Measurements from ENCODE around the gene KLRB1.
"Not testable (repeated sequence)": the region's sequence is repeated elsewhere in the genome, so short reads cannot be mapped to it uniquely, and the experiment has no call there.

Gene KLRB1

DNA sequence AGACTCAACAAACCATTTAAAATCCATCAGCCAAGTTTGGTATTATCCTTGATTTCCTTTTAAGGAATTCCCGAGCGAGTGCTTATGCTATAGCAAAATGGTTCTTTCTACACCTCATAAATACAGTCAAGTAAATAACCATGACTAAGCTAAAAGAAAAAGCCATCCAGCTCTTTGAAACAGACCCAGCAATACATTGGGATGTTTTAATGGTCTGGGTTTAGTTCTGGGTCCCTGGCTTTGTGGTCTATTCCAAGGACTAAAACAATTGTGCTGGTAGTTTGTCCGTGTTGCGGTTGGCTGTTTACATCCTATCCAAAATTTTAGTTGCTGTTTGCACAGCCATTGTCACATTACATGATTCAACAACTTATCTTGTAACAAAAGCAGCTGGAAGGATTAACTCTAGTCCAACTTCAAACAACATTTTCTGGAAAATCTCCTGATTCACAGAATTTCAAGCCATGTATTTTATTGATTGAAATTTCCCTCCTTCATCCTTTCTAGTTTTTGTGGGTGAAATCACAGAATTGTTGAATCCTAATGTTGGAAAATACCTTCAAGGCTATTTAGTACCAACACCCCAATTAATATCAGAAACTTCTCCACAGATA, 19.6 kb downstream of the KLRB1 start:
- no peak overlapping the region for H3K4me3 ChIP-seq (ENCODE audit: low read depth, low read length)
- TF ChIP-seq, protein P1, sequence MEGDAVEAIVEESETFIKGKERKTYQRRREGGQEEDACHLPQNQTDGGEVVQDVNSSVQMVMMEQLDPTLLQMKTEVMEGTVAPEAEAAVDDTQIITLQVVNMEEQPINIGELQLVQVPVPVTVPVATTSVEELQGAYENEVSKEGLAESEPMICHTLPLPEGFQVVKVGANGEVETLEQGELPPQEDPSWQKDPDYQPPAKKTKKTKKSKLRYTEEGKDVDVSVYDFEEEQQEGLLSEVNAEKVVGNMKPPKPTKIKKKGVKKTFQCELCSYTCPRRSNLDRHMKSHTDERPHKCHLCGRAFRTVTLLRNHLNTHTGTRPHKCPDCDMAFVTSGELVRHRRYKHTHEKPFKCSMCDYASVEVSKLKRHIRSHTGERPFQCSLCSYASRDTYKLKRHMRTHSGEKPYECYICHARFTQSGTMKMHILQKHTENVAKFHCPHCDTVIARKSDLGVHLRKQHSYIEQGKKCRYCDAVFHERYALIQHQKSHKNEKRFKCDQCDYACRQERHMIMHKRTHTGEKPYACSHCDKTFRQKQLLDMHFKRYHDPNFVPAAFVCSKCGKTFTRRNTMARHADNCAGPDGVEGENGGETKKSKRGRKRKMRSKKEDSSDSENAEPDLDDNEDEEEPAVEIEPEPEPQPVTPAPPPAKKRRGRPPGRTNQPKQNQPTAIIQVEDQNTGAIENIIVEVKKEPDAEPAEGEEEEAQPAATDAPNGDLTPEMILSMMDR (IDR thresholded peaks at IDR 0.05; ENCODE audit: low read depth, low read length, missing control alignments): no peak
- no peak for DNase-seq (ENCODE audit: low read depth)

DNA sequence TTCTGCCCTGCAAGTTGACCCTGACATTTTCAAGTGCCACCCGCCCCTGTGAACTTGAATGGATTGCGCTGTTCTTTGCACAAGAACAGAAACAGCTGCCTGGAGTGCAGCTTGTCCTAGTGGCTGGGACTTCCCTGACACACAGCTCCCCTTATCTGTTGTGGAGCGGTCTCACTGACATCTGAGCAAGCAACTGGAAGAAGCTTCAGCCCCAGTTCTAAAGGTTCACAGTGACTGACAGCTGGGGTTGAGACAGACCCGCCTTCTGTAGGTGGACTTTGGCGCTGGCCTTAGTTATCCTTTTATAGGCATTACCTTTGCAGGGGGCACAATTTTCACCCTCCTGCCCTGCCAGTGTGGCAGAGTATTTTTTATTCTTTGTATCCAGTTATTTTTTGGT, 30.0 kb downstream of the KLRB1 start:
- not testable (repeated sequence) for H3K4me3 ChIP-seq (ENCODE audit: low read depth, low read length); DNase-seq (ENCODE audit: low read depth)

DNA sequence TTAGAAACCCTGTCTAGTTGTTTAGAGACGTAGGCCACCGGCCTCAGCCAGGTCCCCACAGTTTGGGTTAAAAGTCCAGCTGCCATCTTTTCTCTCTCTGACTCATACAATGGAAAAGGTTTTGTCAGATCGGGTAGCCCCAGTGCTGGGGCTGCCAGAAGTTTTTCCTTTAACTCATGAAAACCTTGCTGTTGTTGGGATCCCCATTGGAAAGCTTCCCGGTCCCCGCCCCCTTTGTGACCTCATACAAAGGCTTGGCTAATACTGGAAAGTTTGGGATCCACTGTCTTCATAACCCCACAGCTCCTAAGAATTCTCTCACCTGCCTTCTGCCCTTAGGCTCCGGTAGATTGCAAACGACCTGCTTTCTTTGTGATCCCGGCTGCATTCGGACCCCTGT, 40.6 kb downstream of the KLRB1 start:
- not testable (repeated sequence) for DNase-seq (ENCODE audit: low read depth)

DNA sequence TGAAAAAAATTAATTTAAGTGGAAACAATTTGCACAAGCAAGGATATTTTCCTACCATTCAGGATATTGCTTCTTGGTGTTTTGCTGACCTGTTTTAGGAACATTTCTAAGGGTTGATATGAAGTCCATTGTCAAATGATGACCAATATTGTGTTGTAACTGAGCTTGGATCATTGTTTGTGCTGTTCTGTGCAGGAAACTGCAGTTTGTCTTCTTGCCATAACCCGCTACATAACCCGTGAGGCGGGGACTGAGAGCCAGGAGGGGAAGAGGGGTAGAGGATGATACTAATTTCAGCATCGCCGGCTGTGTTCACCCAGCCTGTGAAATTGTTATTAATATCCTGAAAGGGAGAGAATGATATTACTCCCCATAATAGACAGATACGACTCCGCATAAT, 41.6 kb downstream of the KLRB1 start:
- not testable (repeated sequence) for H3K4me3 ChIP-seq (ENCODE audit: low read depth, low read length); DNase-seq (ENCODE audit: low read depth)

More for the DNA sequence above, 40.6 kb downstream of the KLRB1 start:
- H3K4me3 ChIP-seq (ENCODE audit: low read depth, low read length): not testable (repeated sequence)

DNA sequence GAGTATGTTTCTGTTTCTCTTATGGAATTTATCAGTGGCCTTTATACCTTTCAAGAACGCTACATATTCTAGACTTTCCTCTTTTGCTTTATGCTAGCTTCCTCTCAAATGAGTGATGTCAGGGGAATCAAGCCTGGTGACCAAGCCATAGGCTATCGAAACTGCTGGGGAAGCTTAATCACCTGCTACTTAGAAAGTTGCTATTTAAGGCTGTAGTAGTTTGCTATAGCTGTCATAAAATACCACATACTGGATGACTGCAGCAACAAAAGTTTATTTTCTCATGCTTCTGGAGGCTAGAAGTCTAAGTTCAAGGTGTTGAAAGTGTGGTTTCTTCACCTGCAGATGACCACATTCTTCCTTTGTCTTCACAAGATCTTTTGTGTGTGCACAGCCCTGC, 43.3 kb downstream of the KLRB1 start:
- DNase-seq (ENCODE audit: low read depth); H3K4me3 ChIP-seq (ENCODE audit: low read depth, low read length): not testable (repeated sequence)

DNA sequence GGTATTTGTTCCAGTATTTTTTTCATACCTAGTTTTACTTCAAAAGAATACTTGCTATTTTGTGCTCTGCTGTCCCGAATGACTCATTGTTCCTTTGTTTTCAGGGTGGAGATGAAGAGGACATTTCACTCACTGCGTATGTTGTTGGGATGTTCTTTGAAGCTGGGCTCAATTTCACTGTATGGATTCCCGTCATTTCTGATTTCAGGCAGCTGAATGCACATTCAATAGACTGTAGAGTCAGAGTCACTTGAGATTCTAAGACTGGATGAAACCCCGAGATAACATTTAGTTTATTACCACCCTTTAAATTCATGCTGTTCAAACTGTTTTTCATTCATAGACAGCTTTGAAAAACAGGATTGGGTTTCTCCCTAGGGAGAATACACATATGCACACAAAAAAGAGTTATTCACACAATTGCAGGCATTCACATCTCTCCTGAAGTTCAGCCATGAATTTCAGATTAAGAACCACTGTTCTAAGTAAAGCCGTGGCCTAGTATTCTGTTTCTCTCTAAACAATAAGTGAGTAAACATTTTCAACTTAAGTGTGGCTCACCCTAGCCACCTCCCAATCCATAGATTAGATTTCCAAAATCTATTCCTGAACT, 44.8 kb downstream of the KLRB1 start:
- DNase-seq (ENCODE audit: low read depth): not testable (repeated sequence)

DNA sequence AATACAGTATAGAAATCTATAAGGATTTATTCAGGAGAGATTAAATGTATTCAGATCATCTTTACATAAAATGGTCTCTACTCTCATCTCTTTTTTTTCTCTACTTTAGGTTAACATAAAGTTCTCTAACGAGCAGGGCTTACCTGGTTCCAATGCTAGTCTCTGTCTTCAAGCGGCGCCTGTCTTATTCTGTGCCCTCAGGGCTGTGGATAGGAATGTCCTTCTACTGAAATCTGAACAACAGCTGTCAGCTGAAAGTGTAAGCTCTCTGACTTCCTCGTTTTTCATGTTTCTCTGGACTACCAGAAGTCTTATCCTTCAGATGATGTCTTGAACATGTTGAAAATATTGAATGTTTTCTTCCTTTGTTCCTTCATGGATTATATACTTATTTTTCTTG, 62.2 kb downstream of the KLRB1 start:
- H3K4me3 ChIP-seq (ENCODE audit: low read depth, low read length); DNase-seq (ENCODE audit: low read depth): not testable (repeated sequence)

More for the DNA sequence above, 44.8 kb downstream of the KLRB1 start:
- H3K4me3 ChIP-seq (ENCODE audit: low read depth, low read length): not testable (repeated sequence)
